ENCODE data around the gene INSYN2B. TPM values are rescaled to one million over a fixed set of nuclear protein-coding genes. Genes with fewer than 3 reads are reported as not detected.

Gene INSYN2B
- total and polyA plus RNA-seq, 2 of the 8 experiments (the other 6 are each of a cell fraction or from before 2014, with no cell fraction given) = not detected

DNA sequence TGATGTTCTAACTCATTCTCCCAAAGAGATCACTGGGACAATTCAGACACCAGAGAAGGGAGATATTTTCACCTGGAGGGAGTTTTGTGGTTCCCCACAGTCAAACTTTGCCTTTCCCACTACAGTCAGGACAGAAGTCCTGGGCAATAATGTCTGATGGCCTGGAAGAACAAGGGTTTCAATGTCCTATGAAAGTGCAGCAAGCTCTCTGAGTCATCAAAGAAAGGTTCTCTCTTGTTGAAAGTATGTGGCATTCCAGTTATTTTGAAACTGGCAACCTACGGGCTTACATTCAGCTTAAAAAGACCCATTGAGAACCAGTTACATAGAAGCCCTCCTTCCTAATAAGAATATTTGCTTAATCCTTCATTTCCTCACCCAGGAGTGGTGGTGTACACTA is 103.9 kb downstream of the INSYN2B start:
- no peaks in the 10 kb centered on the region for H3K27me3 ChIP-seq (replicated peaks in 1 of 4; ENCODE audit: control insufficient read depth in 3 of 4, extremely low read depth in 1 of 4, insufficient read depth in 3 of 4, low read length in 3 of 4)
- H3K79me2 ChIP-seq (ENCODE audit: control insufficient read depth in 1 of 2, insufficient read depth in 2 of 2, low read length in 2 of 2) = no peaks in the 10 kb centered on the region
- no peaks in the 10 kb centered on the region for H3K9me3 ChIP-seq (ENCODE audit: insufficient read depth in 2 of 2, low read depth in 1 of 2, low read length in 1 of 2)
- no peak overlapping the region for H3K9ac ChIP-seq (replicated peaks in 1 of 4; ENCODE audit: extremely low read depth in 1 of 4, low read depth in 3 of 4, low read length in 3 of 4)
- no peak overlapping the region for H3K23ac ChIP-seq (ENCODE audit: insufficient read length)
- no peak overlapping the region for H3K4me3 ChIP-seq (ENCODE audit: extremely low read depth in 1 of 4, insufficient read depth in 2 of 4, low read depth in 3 of 4, low read length in 4 of 4)
- no peaks in the 10 kb centered on the region for H3K23me2 ChIP-seq (ENCODE audit: low read depth, low read length)
- H3K79me1 ChIP-seq (ENCODE audit: low read depth, low read length) = no peaks in the 10 kb centered on the region
- no peak overlapping the region for H4K5ac ChIP-seq (ENCODE audit: insufficient read length, low read depth, low read length)
- H4K8ac ChIP-seq (ENCODE audit: extremely low read depth, insufficient read depth, low read length) = no peak overlapping the region
- no peak overlapping the region for H3K4ac ChIP-seq (replicated peaks; ENCODE audit: insufficient read length, low read depth, low read length)
- H3K18ac ChIP-seq (ENCODE audit: extremely low read depth, low read length) = no peak overlapping the region
- no peak overlapping the region for H2AK5ac ChIP-seq (ENCODE audit: low read depth, low read length)
- H2BK120ac ChIP-seq (replicated peaks; ENCODE audit: low read depth, low read length) = no peak overlapping the region
- no peak overlapping the region for H2AFZ ChIP-seq (ENCODE audit: low read length)
- H3K27ac ChIP-seq (ENCODE audit: low read depth, low read length) = no peak overlapping the region
- peaks cover 0 to 2% (median 0%) of the 10 kb centered on the region in 4 experiments; a peak in 1 of 7 replicates for H3K4me1 ChIP-seq (replicated peaks in 1 of 4; ENCODE audit: control insufficient read depth in 3 of 4, insufficient read depth in 4 of 4, low read length in 3 of 4)
- no peak overlapping the region for H2BK12ac ChIP-seq (ENCODE audit: low read depth, low read length)
- H2BK5ac ChIP-seq (ENCODE audit: low read depth, low read length) = no peak overlapping the region
- TF ChIP-seq RFX5 (IDR thresholded peaks at IDR 0.05; ENCODE audit: borderline replicate concordance, low read depth, low read length) (no peak), TAF7 (optimal IDR thresholded peaks at IDR 0.05; ENCODE audit: borderline replicate concordance, low read depth, low read length) (no peak), CBX5 (IDR thresholded peaks at IDR 0.05; ENCODE audit: low read depth, low read length) (no peak), CHD1 (IDR thresholded peaks at IDR 0.05; ENCODE audit: low read depth, low read length) (no peak), SRF (IDR thresholded peaks at IDR 0.05; ENCODE audit: low read depth, low read length) (no peak), SP4 (IDR thresholded peaks at IDR 0.05; ENCODE audit: low read length) (no peak), GTF2F1 (IDR thresholded peaks at IDR 0.05; ENCODE audit: borderline replicate concordance, low read depth, low read length) (no peak), TEAD4 (IDR thresholded peaks at IDR 0.05; ENCODE audit: low read depth, low read length) (no peak)
- no peak overlapping the region for H3K4me2 ChIP-seq (ENCODE audit: insufficient read depth in 1 of 2, low read depth in 2 of 2, low read length in 2 of 2)
- H2BK20ac ChIP-seq (ENCODE audit: low read length) = no peak overlapping the region
- H4K20me1 ChIP-seq (replicated peaks in 1 of 2; ENCODE audit: control insufficient read depth in 1 of 2, insufficient read depth in 2 of 2, low read length in 2 of 2) = no peaks in the 10 kb centered on the region
- CTCF ChIA-PET (ENCODE audit: partially characterized antibody) = interaction anchor here (1.5 kb wide), 1 partner anchor 104 kb away, joined by 4 read pairs; the partner anchor contains the start of gene INSYN2B
- no peak overlapping the region for H4K91ac ChIP-seq (replicated peaks; ENCODE audit: insufficient read length, low read length)
- DNase-seq (ENCODE audit: low read depth in 1 of 2, low spot score in 2 of 2) (no peak), FAIRE-seq (no peak)
- no peaks in the 10 kb centered on the region for H3K36me3 ChIP-seq (ENCODE audit: control insufficient read depth in 2 of 4, insufficient read depth in 4 of 4, low read length in 3 of 4)
- WGBS, 2 experiments (ENCODE audit: extremely low coverage in 1 of 2, insufficient coverage in 1 of 2, insufficient read length in 1 of 2, insufficient replicate concordance in 2 of 2, low coverage in 1 of 2, low lambda C conversion rate in 2 of 2, missing lambda C conversion rate in 1 of 2) = 100% methylated on average over 1 of the region's 1 CpG; no CpG with 5 or more reads in 1 of the 2 experiments
- no peak overlapping the region for H2BK15ac ChIP-seq (ENCODE audit: low read length)
- H3K56ac ChIP-seq (replicated peaks; ENCODE audit: insufficient read length, low read depth, low read length) = no peak overlapping the region
- POLR2A ChIA-PET (ENCODE audit: partially characterized antibody) = no interaction called here
- no peak overlapping the region for H3K14ac ChIP-seq (ENCODE audit: insufficient read length)
